Gastroesophageal sphincter (tissue), 3 donors: ENCODE results near the gene PXT1.

Experiments used
- POLR2A ChIP-seq, 2 donors: fragments of 450-650 bp; IDR thresholded peaks; one replicate each; pipeline ENCODE4 v1.6.1; 2017; ENCODE audit warnings: antibody characterized with exemption in 2 of 2, mild to moderate bottlenecking in 2 of 2, moderate library complexity in 1 of 2
- TF ChIP-seq, protein P1 (sequence below), 4 experiments: fragments of 200-600 bp in 2 of 4; fragments of 450-650 bp in 2 of 4; sonication (generic) in 1 of 4; IDR thresholded peaks; one replicate each; pipeline ENCODE4 v1.5.1; 2017 to 2019; ENCODE audit warnings: antibody characterized with exemption in 4 of 4, mild to moderate bottlenecking in 2 of 4, moderate library complexity in 2 of 4

DNA sequence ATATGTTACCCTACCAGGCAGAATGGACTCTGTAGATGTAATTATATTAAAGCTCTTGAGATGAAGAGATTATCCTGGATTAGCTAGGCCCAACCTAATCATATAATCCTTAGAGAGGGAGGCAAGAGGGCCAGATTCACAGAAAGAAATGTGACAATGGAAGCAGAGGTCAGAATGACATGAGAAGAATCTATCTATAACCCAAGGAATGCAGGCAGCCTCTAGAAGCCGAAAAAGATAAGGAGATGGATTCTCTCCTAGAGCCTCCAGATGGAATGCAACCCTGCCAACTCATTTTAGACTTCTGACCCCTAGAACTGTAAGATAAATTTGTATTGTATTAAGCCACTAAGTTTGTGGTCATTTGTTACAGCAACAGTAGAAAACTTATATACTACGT, 12.3 kb downstream of the PXT1 start:
- TF ChIP-seq, protein P1, sequence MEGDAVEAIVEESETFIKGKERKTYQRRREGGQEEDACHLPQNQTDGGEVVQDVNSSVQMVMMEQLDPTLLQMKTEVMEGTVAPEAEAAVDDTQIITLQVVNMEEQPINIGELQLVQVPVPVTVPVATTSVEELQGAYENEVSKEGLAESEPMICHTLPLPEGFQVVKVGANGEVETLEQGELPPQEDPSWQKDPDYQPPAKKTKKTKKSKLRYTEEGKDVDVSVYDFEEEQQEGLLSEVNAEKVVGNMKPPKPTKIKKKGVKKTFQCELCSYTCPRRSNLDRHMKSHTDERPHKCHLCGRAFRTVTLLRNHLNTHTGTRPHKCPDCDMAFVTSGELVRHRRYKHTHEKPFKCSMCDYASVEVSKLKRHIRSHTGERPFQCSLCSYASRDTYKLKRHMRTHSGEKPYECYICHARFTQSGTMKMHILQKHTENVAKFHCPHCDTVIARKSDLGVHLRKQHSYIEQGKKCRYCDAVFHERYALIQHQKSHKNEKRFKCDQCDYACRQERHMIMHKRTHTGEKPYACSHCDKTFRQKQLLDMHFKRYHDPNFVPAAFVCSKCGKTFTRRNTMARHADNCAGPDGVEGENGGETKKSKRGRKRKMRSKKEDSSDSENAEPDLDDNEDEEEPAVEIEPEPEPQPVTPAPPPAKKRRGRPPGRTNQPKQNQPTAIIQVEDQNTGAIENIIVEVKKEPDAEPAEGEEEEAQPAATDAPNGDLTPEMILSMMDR (IDR thresholded peaks at IDR 0.05), result no peak
- no peak for TF ChIP-seq POLR2A (IDR thresholded peaks at IDR 0.05)
